BJ (cell line): Measurements from ENCODE around the gene PLPP1. TPM values are rescaled to one million over a fixed set of nuclear protein-coding genes. Genes with fewer than 3 reads are reported as not detected.

Experiments used
- CTCF ChIA-PET: fragments of 350-600 bp; formaldehyde crosslinking; extraction: SDS; loops from one replicate; lab custom pipeline; 2021; ENCODE audit warnings: antibody characterized with exemption, inconsistent platforms; lab: Yijun Ruan, JAX
- POLR2A ChIA-PET: fragments of 300-600 bp; sonication (Branson Sonifier 250); formaldehyde crosslinking; extraction: SDS; loops from one replicate; lab custom pipeline; 2021; ENCODE audit warnings: antibody characterized with exemption; lab: Charles Lee
- DNase-seq: peaks from one replicate; pipeline ENCODE4 v3.0.0-alpha.2; 2011; ENCODE audit warnings: low read depth
- H3K27me3 ChIP-seq: 2 replicates; pipeline ENCODE4 v1.6.0; 2011; ENCODE audit warnings: low read length; ENCODE audit not compliant: control insufficient read depth, insufficient read depth
- H3K36me3 ChIP-seq: 2 replicates; pipeline ENCODE4 v1.5.1; 2011; ENCODE audit warnings: low read length; ENCODE audit not compliant: control insufficient read depth, insufficient read depth
- H3K4me3 ChIP-seq: 2 replicates; pipeline ENCODE4 v1.5.1; 2011; ENCODE audit warnings: low read depth, mild to moderate bottlenecking, control low read depth, low read length
- polyA plus RNA-seq: library from polyadenylated mRNA; depleted of rRNA; stranded (reverse); fragments of >200 nt; gene quantifications from 2 replicates; pipeline ENCODE4 v1.2.3, GENCODE V29; 2011
- TF ChIP-seq, protein P1 (sequence below): IDR thresholded peaks from 2 replicates; pipeline ENCODE4 v1.5.1; 2011; ENCODE audit warnings: low read depth, mild to moderate bottlenecking, control low read depth, inconsistent platforms, low read length, moderate library complexity; ENCODE audit not compliant: insufficient read depth

PLPP1 gene
- polyA plus RNA-seq, 1 experiment = 43.1 TPM

GRCh38 chr5:55484531-55484930 lies 50.2 kb downstream of the PLPP1 start:
- CTCF ChIA-PET = no interaction called here
- no peak for DNase-seq
- TF ChIP-seq, protein P1, sequence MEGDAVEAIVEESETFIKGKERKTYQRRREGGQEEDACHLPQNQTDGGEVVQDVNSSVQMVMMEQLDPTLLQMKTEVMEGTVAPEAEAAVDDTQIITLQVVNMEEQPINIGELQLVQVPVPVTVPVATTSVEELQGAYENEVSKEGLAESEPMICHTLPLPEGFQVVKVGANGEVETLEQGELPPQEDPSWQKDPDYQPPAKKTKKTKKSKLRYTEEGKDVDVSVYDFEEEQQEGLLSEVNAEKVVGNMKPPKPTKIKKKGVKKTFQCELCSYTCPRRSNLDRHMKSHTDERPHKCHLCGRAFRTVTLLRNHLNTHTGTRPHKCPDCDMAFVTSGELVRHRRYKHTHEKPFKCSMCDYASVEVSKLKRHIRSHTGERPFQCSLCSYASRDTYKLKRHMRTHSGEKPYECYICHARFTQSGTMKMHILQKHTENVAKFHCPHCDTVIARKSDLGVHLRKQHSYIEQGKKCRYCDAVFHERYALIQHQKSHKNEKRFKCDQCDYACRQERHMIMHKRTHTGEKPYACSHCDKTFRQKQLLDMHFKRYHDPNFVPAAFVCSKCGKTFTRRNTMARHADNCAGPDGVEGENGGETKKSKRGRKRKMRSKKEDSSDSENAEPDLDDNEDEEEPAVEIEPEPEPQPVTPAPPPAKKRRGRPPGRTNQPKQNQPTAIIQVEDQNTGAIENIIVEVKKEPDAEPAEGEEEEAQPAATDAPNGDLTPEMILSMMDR = no peak
- H3K27me3 ChIP-seq = no peaks in the 10 kb centered on the region
- no peaks in the 10 kb centered on the region for H3K36me3 ChIP-seq
- no peak overlapping the region for H3K4me3 ChIP-seq
- POLR2A ChIA-PET = no interaction called here

DNA sequence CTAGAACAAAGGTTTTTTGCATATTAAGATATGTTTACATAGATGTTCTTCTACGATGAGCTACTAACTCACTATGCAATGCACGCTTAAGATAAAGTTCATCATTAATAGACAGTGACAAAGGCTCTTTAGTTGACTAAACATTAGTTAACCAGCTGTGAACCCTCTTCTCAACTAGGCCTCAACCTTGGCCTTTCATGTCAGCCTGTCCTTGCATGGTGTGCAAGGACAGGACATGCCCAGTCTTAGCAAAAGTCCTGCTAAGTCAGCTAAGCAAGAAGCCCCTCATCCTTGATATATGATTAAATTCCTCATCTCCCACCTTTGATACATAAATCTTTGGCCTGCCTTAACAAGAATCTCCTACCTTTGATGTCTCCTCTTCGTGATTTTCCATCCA lies 50.9 kb downstream of the PLPP1 start:
- DNase-seq = no peak
- TF ChIP-seq, protein P1 = no peak
- ChIA-PET CTCF (no interaction called here), POLR2A (no interaction called here)
- Histone ChIP-seq H3K4me3 (no peak overlapping the region), H3K36me3 (no peaks in the 10 kb centered on the region), H3K27me3 (no peaks in the 10 kb centered on the region)

DNA sequence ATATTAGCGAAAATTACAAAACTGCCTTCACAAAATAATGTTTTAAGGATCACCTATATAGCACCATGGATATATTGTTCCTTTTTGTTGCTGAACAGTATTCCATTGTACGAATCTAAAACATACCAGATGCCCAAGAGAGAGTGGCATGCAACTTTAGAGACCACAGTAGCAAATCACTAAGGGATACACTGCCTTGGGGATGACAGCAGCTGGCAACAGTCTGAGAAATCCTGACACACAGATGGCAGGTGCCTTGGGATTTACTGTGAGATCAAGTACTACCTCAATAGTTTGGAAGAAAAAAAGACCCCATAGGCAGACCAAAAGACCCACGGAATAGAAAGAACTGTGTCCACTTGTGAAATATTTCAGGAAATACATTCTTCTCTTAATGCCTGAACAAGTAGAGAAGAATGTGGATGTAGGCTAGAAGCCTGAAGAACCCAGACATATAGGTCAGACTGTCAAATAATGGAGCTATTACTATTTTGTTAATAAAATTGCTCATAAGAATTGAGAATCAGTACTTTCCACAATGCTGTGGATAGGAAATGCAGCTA lies 53.4 kb downstream of the PLPP1 start:
- POLR2A ChIA-PET = no interaction called here
- DNase-seq = no peak
- Histone ChIP-seq H3K27me3 (no peaks in the 10 kb centered on the region), H3K4me3 (no peak overlapping the region), H3K36me3 (no peaks in the 10 kb centered on the region)
- CTCF ChIA-PET = interaction anchor here (1.0 kb wide), 1 partner anchor 21 kb away, joined by 4 read pairs; no protein-coding TSS in a partner anchor
- TF ChIP-seq, protein P1 = no peak

GRCh38 chr5:55480781-55481180 lies 54.0 kb downstream of the PLPP1 start:
- Histone ChIP-seq H3K36me3 (no peaks in the 10 kb centered on the region), H3K4me3 (no peak overlapping the region), H3K27me3 (no peaks in the 10 kb centered on the region)
- POLR2A ChIA-PET = no interaction called here
- TF ChIP-seq, protein P1 = no peak
- DNase-seq = no peak
- CTCF ChIA-PET = no interaction called here

- Histone ChIP-seq H3K36me3 (no peaks in the 10 kb centered on the region), H3K27me3 (no peaks in the 10 kb centered on the region), H3K4me3 (no peak overlapping the region)
- ChIA-PET POLR2A (no interaction called here), CTCF (no interaction called here)
- TF ChIP-seq, protein P1 = no peak
- no peak for DNase-seq
Observed at GRCh38 chr5:55472642-55473041, 62.1 kb downstream of the PLPP1 start.
